KMS-11 (cell line): Measurements from ENCODE around the gene ZDHHC22.

ENCODE experiments used
- H2AFZ ChIP-seq: fragments of 200-600 bp; sonication (generic); 2 replicates; pipeline ENCODE4 v1.6.1; 2016; ENCODE audit warnings: antibody characterized with exemption, mixed run types, low read depth
- H3K27ac ChIP-seq: fragments of 200-600 bp; sonication (generic); 2 replicates; pipeline ENCODE4 v1.6.1; 2016; ENCODE audit warnings: mild to moderate bottlenecking, mixed run types
- H3K27me3 ChIP-seq: fragments of 200-600 bp; sonication (generic); 2 replicates; pipeline ENCODE4 v1.6.1; 2017; ENCODE audit warnings: mild to moderate bottlenecking, low read depth, mixed run types, moderate library complexity; ENCODE audit not compliant: insufficient read depth
- H3K36me3 ChIP-seq: fragments of 200-600 bp; sonication (generic); 2 replicates; pipeline ENCODE4 v1.6.1; 2017; ENCODE audit warnings: mild to moderate bottlenecking, mixed run types; ENCODE audit not compliant: insufficient read depth
- H3K4me1 ChIP-seq: fragments of 200-600 bp; sonication (generic); 2 replicates; pipeline ENCODE4 v1.6.1; 2016; ENCODE audit warnings: mild to moderate bottlenecking, low read depth, mixed run types; ENCODE audit not compliant: poor library complexity, severe bottlenecking
- H3K4me2 ChIP-seq: fragments of 200-600 bp; sonication (generic); 2 replicates; pipeline ENCODE4 v1.7.0; 2016; ENCODE audit warnings: mild to moderate bottlenecking, mixed run types
- H3K4me3 ChIP-seq: fragments of 200-600 bp; sonication (generic); IDR thresholded peaks from 2 replicates; pipeline ENCODE4 v1.6.1; 2017; ENCODE audit warnings: low read depth, low read length, mixed read lengths; ENCODE audit not compliant: insufficient read depth
- H3K79me2 ChIP-seq: fragments of 200-600 bp; sonication (generic); 2 replicates; pipeline ENCODE4 v1.6.1; 2016; ENCODE audit warnings: low read depth, mixed run types; ENCODE audit not compliant: insufficient read depth
- H3K9ac ChIP-seq: fragments of 200-600 bp; sonication (generic); 2 replicates; pipeline ENCODE4 v1.6.1; 2016; ENCODE audit warnings: mild to moderate bottlenecking, mixed run types
- H4K20me1 ChIP-seq: fragments of 200-600 bp; sonication (generic); 2 replicates; pipeline ENCODE4 v1.6.1; 2016; ENCODE audit warnings: mild to moderate bottlenecking, mixed run types; ENCODE audit not compliant: insufficient read depth
- TF ChIP-seq, protein P1 (sequence below): fragments of 200-600 bp; sonication (generic); conservative IDR thresholded peaks from 2 replicates; pipeline ENCODE4 v1.6.1; 2017; ENCODE audit warnings: low read depth, mild to moderate bottlenecking, antibody characterized with exemption, low read length, moderate library complexity, mixed read lengths

Gene ZDHHC22

DNA sequence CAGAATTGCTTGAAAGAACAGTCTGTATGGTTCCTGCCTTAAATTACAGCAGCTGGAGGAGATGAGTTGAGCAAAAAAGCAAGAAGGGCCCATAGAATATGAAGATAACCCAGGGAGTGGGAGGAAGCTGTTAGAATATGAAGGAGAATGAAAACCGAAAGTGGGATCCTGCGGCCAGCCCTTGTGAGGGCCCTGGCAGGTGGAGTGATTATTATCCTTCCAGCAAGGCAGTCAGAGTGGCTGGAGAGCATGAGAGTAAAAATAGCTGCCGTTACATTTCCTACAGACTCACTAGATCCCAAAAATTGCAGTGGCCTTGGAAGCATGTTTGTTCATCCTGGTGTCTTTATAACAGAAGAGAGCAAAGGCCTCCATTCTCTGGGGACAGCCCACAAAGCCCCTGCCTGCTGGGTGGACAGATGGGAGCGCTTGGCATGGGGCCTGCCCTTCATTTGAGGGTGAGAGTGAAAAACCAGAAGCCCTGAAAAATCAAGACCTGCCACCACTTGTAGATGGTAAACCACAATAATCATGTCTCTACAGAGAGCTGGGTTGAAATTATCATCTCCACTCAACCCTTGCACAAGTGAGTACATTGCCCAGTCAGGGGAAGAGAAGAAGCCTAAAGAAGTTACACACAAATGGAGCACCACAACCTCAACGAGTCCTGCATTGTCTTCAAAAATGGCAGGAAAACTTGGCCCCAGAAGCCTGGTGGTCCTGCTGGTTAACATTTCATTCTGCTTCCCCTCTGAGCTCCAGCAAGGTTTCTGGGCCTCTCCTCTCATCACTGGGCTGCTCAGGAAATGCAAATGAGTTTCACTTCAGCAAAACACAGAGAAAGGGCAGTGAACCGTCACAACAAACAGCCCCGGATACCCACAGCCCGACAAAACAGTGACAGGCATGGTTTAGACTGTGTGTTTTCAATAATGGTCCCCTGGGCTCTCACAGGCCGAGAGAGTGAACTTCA is 20.5 kb downstream of the ZDHHC22 start:
- H3K27ac ChIP-seq: peak overlapping the region; percentile 48
- no peaks in the 10 kb centered on the region for H3K79me2 ChIP-seq
- H3K4me3 ChIP-seq: no peak overlapping the region
- no peaks in the 10 kb centered on the region for H3K36me3 ChIP-seq
- peaks cover 34% of the 10 kb centered on the region for H3K4me1 ChIP-seq
- H4K20me1 ChIP-seq: no peaks in the 10 kb centered on the region
- no peak overlapping the region for H3K9ac ChIP-seq
- no peaks in the 10 kb centered on the region for H3K27me3 ChIP-seq
- peak overlapping the region; percentile 97 for H3K4me2 ChIP-seq
- TF ChIP-seq, protein P1, sequence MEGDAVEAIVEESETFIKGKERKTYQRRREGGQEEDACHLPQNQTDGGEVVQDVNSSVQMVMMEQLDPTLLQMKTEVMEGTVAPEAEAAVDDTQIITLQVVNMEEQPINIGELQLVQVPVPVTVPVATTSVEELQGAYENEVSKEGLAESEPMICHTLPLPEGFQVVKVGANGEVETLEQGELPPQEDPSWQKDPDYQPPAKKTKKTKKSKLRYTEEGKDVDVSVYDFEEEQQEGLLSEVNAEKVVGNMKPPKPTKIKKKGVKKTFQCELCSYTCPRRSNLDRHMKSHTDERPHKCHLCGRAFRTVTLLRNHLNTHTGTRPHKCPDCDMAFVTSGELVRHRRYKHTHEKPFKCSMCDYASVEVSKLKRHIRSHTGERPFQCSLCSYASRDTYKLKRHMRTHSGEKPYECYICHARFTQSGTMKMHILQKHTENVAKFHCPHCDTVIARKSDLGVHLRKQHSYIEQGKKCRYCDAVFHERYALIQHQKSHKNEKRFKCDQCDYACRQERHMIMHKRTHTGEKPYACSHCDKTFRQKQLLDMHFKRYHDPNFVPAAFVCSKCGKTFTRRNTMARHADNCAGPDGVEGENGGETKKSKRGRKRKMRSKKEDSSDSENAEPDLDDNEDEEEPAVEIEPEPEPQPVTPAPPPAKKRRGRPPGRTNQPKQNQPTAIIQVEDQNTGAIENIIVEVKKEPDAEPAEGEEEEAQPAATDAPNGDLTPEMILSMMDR: no peak
- no peak overlapping the region for H2AFZ ChIP-seq

DNA sequence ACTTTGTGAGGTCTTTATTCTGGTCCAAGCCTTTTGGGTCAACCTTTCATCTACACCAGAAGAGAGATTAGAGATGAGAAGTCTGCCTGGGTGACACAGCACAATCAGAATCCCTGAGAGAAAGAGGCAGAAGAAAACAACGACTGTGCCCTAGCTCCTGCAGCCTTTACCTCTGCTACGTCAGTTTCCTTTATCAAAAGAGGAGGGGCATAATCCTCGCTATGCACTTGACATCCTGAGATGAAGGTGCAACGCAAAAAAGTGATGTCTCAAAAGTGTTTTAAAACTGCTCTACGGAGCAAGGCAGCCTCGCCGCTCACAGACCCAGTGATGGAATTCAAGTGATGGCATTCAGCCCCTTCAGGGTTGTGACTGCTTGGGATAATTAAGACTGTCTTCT is 21.7 kb downstream of the ZDHHC22 start:
- Histone ChIP-seq H3K9ac (no peak overlapping the region), H3K36me3 (no peaks in the 10 kb centered on the region), H3K4me3 (no peak overlapping the region), H3K4me2 (peak overlapping the region; percentile 97; the same call in 1 of the 2 replicates), H2AFZ (no peak overlapping the region), H3K27ac (no peak overlapping the region), H3K79me2 (no peaks in the 10 kb centered on the region), H4K20me1 (no peaks in the 10 kb centered on the region), H3K27me3 (no peaks in the 10 kb centered on the region), H3K4me1 (peaks cover 34% of the 10 kb centered on the region)
- TF ChIP-seq, protein P1: no peak

DNA sequence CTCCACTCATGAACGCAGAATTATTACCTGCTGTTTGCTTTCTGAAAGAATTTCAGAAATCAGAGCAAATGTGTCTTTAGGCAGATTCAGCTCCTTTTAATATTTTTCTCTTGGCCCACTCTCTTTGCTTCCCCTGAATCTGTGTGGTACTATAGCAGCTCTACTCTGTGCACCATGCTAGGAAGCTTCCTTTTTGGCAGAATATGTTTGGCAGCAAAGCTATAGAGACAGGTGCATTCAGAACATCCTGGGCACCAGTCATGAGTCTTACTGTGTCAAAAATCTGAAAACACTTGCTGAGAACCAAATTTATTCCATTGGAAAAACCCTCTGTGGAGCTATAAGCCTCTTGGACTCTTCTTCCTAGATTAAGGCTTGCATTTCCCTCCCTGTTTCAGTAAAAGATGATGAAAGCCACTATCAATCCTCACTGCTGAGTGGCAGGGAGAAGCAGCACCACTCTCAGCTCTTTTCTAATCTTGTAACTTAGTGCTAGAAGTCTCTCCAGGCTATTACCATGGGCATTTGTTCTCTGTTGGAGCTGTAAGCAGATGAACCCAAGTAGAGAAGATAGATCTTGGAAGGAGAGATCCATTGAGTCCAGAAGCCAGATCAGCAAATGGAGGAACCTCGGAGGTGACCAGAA is 25.3 kb downstream of the ZDHHC22 start:
- H4K20me1 ChIP-seq: no peaks in the 10 kb centered on the region
- TF ChIP-seq, protein P1: no peak
- no peaks in the 10 kb centered on the region for H3K27me3 ChIP-seq
- H3K4me1 ChIP-seq: peaks cover 19% of the 10 kb centered on the region
- no peak overlapping the region for H3K4me3 ChIP-seq
- no peaks in the 10 kb centered on the region for H3K36me3 ChIP-seq
- H2AFZ ChIP-seq: no peak overlapping the region
- H3K4me2 ChIP-seq: no peak overlapping the region
- no peak overlapping the region for H3K9ac ChIP-seq
- H3K79me2 ChIP-seq: no peaks in the 10 kb centered on the region
- no peak overlapping the region for H3K27ac ChIP-seq

DNA sequence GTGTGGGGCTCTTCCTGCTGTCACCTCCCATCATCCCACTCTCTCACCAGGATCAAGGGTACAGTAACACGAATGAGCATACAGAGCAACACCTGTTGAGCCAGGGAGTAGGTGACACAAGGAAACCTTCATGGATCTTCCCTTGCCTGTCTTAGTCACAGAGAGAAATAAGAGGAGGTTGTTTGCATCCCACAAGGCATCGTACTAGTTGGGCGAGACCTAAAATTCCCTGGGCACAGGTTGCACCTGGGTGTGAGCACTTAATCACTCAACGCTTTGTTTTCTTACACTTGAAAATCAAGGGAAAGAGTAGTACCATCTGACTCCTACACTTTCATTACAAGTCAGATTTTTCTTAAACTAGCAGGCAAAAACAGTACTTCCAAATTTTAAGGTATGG is 27.0 kb downstream of the ZDHHC22 start:
- no peaks in the 10 kb centered on the region for H3K79me2 ChIP-seq
- no peak overlapping the region for H3K27ac ChIP-seq
- H3K4me2 ChIP-seq: no peak overlapping the region
- H3K4me1 ChIP-seq: peaks cover 3% of the 10 kb centered on the region
- H3K36me3 ChIP-seq: no peaks in the 10 kb centered on the region
- H4K20me1 ChIP-seq: no peaks in the 10 kb centered on the region
- H3K4me3 ChIP-seq: no peak overlapping the region
- no peak overlapping the region for H3K9ac ChIP-seq
- H3K27me3 ChIP-seq: no peaks in the 10 kb centered on the region
- TF ChIP-seq, protein P1: no peak
- no peak overlapping the region for H2AFZ ChIP-seq
